GM12878 (cell line): Measurements from ENCODE around the gene CATSPER1. TPM values are rescaled to one million over a fixed set of nuclear protein-coding genes. Genes with fewer than 3 reads are reported as not detected.

ENCODE experiments used
- BHLHE40 ChIP-seq, 2 experiments: fragments of 450-650 bp in 1 of 2; IDR thresholded peaks; 2 replicates each; pipeline ENCODE4 v1.6.1; 2011 to 2017; ENCODE audit warnings: low read depth in 2 of 2, borderline replicate concordance in 1 of 2, improper control_type of control experiment in 1 of 2, low read length in 1 of 2, mild to moderate bottlenecking in 1 of 2
- CBX5 ChIP-seq: sonication (generic); IDR thresholded peaks from 2 replicates; pipeline ENCODE4 v1.6.1; 2016; ENCODE audit warnings: low read depth, moderate library complexity, mild to moderate bottlenecking, inconsistent platforms
- CREM ChIP-seq: IDR thresholded peaks from 2 replicates; pipeline ENCODE4 v1.6.1; 2014; ENCODE audit warnings: antibody characterized with exemption, low read depth
- DPF2 ChIP-seq: fragments of 450-650 bp; IDR thresholded peaks from 2 replicates; pipeline ENCODE4 v1.6.1; 2017; ENCODE audit warnings: mild to moderate bottlenecking
- EED ChIP-seq: sonication (generic); IDR thresholded peaks from 2 replicates; pipeline ENCODE4 v1.6.1; 2016; ENCODE audit warnings: antibody characterized with exemption, low read depth
- KAT2A ChIP-seq: conservative IDR thresholded peaks from 2 replicates; pipeline ENCODE4 v1.6.1; 2011; ENCODE audit warnings: low read depth, low read length; ENCODE audit not compliant: control insufficient read depth
- KDM1A ChIP-seq: fragments of 200-600 bp; sonication (generic); IDR thresholded peaks from 2 replicates; pipeline ENCODE4 v1.6.1; 2016; ENCODE audit warnings: borderline replicate concordance
- NR2C1 ChIP-seq: fragments of 450-650 bp; IDR thresholded peaks from 2 replicates; pipeline ENCODE4 v1.6.1; 2017; ENCODE audit warnings: antibody characterized with exemption, mild to moderate bottlenecking, moderate library complexity
- SMC3 ChIP-seq: IDR thresholded peaks from 2 replicates; pipeline ENCODE4 v1.6.1; 2011; ENCODE audit warnings: low read length, improper control_type of control experiment, borderline replicate concordance
- TCF12 ChIP-seq: IDR thresholded peaks from 2 replicates; pipeline ENCODE4 v1.6.1; 2011; ENCODE audit warnings: low read depth, mild to moderate bottlenecking, low read length
- ZBED1 ChIP-seq: IDR thresholded peaks from 2 replicates; pipeline ENCODE4 v1.6.1; 2016; ENCODE audit warnings: borderline replicate concordance
- ZNF274 ChIP-seq: IDR thresholded peaks from one replicate; pipeline ENCODE4 v1.8.0; 2011; ENCODE audit not compliant: insufficient read length, insufficient read depth
- polyA plus RNA-seq, 11 experiments: library from polyadenylated mRNA; depleted of rRNA in 4 of 11; unstranded in 6 of 11; stranded (reverse) in 5 of 11; fragments of >200 nt; fragmentation: Nextera tagmentation in 4 of 11; fragmentation: Illumina TruSeq in 1 of 11; extraction: Ambion mirVana in 4 of 11; extraction: Trizol in 1 of 11; gene quantifications; 1 replicate in 1 of 11; 2 replicates in 10 of 11; pipeline versions ENCODE4 v1.2.1 to v1.2.3, GENCODE V29; 2011 to 2016; ENCODE audit warnings: inconsistent platforms in 2 of 11, missing spikeins in 2 of 11, low read depth in 1 of 11
- total RNA-seq, 4 experiments: library from RNA; depleted of rRNA in 3 of 4; stranded (reverse); fragments of >200 nt in 3 of 4; fragmentation: Illumina TruSeq in 1 of 4; extraction: Trizol in 1 of 4; gene quantifications; 2 replicates each; pipeline versions ENCODE4 v1.2.1 to v1.2.3, GENCODE V29; 2013 to 2021
- TF ChIP-seq, protein P1 (sequence below): IDR thresholded peaks from 2 replicates; pipeline ENCODE4 v1.6.1; 2012; ENCODE audit warnings: low read length, inconsistent platforms
- TF ChIP-seq, protein P2 (sequence below): fragments of 450-650 bp; IDR thresholded peaks from 2 replicates; pipeline ENCODE4 v1.6.1; 2017; ENCODE audit warnings: mild to moderate bottlenecking, low read depth, inconsistent platforms; ENCODE audit not compliant: poor library complexity, severe bottlenecking
- TF ChIP-seq, protein P3 (sequence below): fragments of 450-650 bp; IDR thresholded peaks from 2 replicates; pipeline ENCODE4 v1.6.1; 2016; ENCODE audit warnings: mild to moderate bottlenecking
- TF ChIP-seq, protein P4 (sequence below): IDR thresholded peaks from 2 replicates; pipeline ENCODE4 v1.6.1; 2011; ENCODE audit warnings: low read depth, low read length, improper control_type of control experiment, borderline replicate concordance
- TF ChIP-seq, protein P5 (sequence below): fragments of 150-350 bp; IDR thresholded peaks from 2 replicates; pipeline ENCODE4 v1.6.1; 2016; ENCODE audit warnings: low read depth, low read length
- TF ChIP-seq, protein P6 (sequence below): fragments of 450-650 bp; IDR thresholded peaks from 2 replicates; pipeline ENCODE4 v1.6.1; 2018; ENCODE audit warnings: borderline replicate concordance, mild to moderate bottlenecking; ENCODE audit not compliant: partially characterized antibody

CATSPER1 gene
- total and polyA plus RNA-seq, 10 of the 15 experiments (the other 5 are each of a cell fraction or from before 2014, with no cell fraction given): 0.02 to 0.05 TPM; not detected in 8

DNA sequence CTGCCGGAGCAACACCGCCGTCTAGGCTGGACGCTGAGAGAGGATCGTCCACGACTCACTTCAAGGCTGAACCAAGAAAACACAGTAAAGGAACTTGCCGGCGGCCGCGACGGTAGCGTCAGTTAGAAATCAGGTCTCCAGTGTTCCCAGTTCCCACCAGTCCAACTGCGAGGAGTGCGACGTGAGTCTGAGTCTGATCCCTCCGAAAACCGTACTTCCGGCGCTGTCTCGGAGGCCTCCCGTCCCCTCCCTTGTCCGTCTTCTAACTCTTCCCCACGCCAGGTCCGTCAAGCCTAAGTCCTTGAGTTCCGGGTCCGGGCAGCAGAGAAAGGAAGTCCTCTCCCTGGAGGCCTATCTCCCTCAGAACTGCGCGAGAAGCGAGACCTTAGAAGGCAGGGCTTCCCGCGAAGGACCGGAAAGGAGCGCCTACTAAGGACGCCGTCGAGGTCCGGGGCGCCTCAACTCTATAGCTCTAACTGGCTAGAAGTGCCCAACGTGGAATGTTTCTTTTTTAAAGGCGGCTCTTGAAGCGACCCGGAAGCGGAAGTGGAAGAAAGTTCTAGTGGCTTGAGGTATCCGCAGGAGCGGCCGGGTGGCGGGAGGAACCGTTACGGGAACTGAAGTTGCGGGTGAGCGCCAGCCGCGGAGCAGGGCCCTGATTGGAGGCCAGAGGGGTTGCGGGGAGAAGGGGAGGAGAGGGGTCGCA, 24.2 kb downstream of the CATSPER1 start, which contains the start of the genes BANF1 and EIF1AD (continued):
- TF ChIP-seq DPF2 (no peak; the same call in 1 of the 2 replicates), EED (peak; percentile 63; the same call in 1 of the 2 replicates), CBX5 (peak; percentile 95), TCF12 (no peak; the same call in 1 of the 2 replicates), NR2C1 (peak; percentile 98), BHLHE40 (IDR thresholded peaks at IDR 0.05; ENCODE audit: borderline replicate concordance in 1 of 2, low read depth in 2 of 2, low read length in 1 of 2) (peak in 1 of 2 experiments; percentile 44; a peak in 1 of 4 replicates), CREM (peak; percentile 88), ZNF274 (no peak), ZBED1 (no peak; the same call in 1 of the 2 replicates), KAT2A (no peak), KDM1A (no peak), SMC3 (no peak)
- TF ChIP-seq, protein P1, sequence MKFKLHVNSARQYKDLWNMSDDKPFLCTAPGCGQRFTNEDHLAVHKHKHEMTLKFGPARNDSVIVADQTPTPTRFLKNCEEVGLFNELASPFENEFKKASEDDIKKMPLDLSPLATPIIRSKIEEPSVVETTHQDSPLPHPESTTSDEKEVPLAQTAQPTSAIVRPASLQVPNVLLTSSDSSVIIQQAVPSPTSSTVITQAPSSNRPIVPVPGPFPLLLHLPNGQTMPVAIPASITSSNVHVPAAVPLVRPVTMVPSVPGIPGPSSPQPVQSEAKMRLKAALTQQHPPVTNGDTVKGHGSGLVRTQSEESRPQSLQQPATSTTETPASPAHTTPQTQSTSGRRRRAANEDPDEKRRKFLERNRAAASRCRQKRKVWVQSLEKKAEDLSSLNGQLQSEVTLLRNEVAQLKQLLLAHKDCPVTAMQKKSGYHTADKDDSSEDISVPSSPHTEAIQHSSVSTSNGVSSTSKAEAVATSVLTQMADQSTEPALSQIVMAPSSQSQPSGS: no peak
- TF ChIP-seq, protein P2, sequence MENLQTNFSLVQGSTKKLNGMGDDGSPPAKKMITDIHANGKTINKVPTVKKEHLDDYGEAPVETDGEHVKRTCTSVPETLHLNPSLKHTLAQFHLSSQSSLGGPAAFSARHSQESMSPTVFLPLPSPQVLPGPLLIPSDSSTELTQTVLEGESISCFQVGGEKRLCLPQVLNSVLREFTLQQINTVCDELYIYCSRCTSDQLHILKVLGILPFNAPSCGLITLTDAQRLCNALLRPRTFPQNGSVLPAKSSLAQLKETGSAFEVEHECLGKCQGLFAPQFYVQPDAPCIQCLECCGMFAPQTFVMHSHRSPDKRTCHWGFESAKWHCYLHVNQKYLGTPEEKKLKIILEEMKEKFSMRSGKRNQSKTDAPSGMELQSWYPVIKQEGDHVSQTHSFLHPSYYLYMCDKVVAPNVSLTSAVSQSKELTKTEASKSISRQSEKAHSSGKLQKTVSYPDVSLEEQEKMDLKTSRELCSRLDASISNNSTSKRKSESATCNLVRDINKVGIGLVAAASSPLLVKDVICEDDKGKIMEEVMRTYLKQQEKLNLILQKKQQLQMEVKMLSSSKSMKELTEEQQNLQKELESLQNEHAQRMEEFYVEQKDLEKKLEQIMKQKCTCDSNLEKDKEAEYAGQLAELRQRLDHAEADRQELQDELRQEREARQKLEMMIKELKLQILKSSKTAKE: peak; percentile 87
- TF ChIP-seq, protein P3, sequence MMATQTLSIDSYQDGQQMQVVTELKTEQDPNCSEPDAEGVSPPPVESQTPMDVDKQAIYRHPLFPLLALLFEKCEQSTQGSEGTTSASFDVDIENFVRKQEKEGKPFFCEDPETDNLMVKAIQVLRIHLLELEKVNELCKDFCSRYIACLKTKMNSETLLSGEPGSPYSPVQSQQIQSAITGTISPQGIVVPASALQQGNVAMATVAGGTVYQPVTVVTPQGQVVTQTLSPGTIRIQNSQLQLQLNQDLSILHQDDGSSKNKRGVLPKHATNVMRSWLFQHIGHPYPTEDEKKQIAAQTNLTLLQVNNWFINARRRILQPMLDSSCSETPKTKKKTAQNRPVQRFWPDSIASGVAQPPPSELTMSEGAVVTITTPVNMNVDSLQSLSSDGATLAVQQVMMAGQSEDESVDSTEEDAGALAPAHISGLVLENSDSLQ: peak; percentile 85
- TF ChIP-seq, protein P4, sequence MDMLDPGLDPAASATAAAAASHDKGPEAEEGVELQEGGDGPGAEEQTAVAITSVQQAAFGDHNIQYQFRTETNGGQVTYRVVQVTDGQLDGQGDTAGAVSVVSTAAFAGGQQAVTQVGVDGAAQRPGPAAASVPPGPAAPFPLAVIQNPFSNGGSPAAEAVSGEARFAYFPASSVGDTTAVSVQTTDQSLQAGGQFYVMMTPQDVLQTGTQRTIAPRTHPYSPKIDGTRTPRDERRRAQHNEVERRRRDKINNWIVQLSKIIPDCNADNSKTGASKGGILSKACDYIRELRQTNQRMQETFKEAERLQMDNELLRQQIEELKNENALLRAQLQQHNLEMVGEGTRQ: no peak
- TF ChIP-seq, protein P5, sequence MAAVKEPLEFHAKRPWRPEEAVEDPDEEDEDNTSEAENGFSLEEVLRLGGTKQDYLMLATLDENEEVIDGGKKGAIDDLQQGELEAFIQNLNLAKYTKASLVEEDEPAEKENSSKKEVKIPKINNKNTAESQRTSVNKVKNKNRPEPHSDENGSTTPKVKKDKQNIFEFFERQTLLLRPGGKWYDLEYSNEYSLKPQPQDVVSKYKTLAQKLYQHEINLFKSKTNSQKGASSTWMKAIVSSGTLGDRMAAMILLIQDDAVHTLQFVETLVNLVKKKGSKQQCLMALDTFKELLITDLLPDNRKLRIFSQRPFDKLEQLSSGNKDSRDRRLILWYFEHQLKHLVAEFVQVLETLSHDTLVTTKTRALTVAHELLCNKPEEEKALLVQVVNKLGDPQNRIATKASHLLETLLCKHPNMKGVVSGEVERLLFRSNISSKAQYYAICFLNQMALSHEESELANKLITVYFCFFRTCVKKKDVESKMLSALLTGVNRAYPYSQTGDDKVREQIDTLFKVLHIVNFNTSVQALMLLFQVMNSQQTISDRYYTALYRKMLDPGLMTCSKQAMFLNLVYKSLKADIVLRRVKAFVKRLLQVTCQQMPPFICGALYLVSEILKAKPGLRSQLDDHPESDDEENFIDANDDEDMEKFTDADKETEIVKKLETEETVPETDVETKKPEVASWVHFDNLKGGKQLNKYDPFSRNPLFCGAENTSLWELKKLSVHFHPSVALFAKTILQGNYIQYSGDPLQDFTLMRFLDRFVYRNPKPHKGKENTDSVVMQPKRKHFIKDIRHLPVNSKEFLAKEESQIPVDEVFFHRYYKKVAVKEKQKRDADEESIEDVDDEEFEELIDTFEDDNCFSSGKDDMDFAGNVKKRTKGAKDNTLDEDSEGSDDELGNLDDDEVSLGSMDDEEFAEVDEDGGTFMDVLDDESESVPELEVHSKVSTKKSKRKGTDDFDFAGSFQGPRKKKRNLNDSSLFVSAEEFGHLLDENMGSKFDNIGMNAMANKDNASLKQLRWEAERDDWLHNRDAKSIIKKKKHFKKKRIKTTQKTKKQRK: no peak
- TF ChIP-seq, protein P6, sequence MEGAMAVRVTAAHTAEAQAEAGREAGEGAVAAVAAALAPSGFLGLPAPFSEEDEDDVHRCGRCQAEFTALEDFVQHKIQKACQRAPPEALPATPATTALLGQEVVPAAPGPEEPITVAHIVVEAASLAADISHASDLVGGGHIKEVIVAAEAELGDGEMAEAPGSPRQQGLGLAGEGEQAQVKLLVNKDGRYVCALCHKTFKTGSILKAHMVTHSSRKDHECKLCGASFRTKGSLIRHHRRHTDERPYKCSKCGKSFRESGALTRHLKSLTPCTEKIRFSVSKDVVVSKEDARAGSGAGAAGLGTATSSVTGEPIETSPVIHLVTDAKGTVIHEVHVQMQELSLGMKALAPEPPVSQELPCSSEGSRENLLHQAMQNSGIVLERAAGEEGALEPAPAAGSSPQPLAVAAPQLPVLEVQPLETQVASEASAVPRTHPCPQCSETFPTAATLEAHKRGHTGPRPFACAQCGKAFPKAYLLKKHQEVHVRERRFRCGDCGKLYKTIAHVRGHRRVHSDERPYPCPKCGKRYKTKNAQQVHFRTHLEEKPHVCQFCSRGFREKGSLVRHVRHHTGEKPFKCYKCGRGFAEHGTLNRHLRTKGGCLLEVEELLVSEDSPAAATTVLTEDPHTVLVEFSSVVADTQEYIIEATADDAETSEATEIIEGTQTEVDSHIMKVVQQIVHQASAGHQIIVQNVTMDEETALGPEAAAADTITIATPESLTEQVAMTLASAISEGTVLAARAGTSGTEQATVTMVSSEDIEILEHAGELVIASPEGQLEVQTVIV: peak; percentile 83
